ENCODE measurements around the gene KDSR.

KDSR gene, protein sequence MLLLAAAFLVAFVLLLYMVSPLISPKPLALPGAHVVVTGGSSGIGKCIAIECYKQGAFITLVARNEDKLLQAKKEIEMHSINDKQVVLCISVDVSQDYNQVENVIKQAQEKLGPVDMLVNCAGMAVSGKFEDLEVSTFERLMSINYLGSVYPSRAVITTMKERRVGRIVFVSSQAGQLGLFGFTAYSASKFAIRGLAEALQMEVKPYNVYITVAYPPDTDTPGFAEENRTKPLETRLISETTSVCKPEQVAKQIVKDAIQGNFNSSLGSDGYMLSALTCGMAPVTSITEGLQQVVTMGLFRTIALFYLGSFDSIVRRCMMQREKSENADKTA

DNA sequence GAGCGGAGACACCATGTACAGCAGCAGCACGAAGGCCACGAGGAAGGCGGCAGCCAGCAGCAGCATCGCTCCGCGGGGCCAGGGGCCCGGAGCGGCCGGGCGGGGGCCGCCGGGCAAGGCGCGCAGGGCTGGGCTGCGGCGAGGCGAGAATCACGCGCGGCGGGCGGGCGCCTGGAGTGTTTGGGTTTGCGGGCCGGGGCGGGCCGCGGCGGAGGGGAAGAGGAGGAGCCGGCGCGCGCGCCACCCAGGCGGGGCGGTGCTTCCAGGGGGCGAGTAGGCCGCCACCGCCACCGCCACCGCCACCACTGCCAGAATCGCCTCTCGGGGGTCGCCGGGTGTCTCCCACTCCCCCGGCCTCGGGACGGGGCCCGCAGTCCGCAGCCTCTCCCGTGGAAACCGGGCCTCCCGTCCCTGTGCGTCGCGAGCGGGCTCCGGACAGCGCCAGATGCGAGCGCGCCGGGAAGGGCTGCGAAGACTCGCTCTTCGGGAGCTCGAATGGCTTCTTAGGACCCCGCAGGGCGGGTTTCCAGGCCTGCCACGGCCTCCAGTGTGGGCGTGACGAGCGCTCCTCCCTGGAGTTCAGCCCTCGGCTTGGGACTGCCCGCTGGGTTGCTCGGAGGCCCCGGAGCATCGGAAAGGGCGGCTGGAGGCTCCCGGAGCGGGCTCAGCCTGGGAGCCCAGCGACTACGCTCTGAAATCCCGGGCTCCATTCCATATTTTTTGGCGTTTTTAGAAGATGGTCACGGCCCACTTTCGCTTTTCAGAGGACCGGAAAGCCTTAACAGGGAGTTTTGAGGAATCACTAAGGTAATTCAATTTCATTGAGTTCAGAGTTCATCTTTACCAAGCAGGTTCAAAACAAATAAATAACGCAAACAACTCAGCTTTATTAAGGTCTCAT is at the start of gene KDSR:
TSS of gene KDSR (minus strand) at position 154 of the 901 bp plus-strand sequence. CDS start at position 66, 88 bp downstream.
- DNase-seq (ENCODE audit: insufficient read length, low spot score): peak; percentile 85
- FAIRE-seq: no peak

DNA sequence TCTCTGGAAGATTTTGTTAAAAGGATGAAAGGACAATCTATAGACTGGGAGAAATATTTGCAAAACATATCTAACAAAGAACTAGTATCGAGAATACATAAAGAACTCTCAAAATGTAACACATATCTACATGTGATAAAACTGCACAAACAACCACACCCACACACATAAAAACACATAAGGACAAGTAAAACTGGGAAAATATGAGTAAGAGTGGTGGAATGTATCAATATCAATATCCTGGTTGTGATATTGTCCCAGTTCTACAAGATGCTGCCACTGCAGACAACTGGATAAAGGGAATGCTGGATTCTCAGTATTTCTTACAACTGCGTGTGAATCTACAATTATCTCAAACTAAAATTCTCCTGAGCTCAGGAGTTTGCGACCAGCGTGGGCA is 45.9 kb upstream of the KDSR start:
- no peak for DNase-seq (ENCODE audit: insufficient read length, low spot score)
- FAIRE-seq: no peak

DNA sequence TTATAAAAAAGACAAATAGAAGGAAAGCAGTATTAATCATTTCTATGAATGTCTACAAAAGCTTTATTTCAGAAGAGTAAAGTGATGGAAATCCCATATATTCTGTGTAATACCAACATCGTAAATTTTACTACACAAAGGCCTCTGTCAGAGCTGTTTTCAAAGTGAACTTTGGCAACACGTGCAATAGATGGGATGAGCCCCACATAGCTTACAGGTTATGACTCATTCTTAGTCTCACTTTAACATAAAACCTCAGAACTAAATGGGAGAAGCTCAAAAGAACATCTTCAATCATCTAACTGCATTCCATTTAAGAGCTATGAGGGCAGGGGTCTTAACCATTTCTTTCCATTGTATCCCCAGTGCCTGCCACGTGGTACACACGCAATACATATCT is 43.8 kb upstream of the KDSR start:
- DNase-seq (ENCODE audit: insufficient read length, low spot score): peak; percentile 21
- FAIRE-seq: no peak

DNA sequence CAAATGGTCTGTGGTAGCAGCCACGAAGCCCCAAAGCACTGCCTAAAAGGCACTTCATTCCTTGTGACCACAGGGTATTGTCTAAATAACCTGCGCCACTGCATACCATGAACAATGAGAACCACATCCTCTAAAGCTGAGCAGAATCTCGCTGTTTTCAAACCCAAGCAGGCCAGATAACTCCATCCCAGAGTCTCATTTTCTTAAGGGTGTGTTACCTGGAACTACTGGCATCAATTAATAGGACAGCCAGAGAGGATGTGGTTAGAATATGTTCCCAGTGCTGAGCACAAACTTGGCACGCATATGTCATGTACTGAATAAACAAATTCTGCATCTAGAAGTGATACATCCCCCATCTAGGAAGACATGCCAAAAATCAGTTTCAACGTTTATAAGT is 42.3 kb upstream of the KDSR start:
- DNase-seq (ENCODE audit: insufficient read length, low spot score) (no peak), FAIRE-seq (no peak)

DNA sequence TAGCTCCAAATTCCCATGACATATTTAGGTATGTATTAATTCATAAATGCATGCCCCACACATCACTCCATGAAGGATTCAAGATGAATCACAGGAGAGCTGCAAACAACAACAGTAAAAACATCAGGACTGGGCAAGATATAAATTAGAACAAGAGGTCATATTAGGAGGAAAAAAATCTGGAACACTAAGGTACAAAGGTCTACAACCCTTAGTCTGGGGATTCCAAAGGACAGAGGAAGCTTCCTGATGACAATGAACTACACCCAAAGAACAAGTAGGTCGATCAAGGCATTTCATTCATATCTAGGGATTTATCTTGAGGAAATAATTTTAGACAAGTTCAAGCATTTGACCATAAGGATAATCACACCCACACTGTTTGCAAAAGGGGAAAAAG is 40.7 kb upstream of the KDSR start:
- FAIRE-seq (no peak), DNase-seq (ENCODE audit: insufficient read length, low spot score) (no peak)

DNA sequence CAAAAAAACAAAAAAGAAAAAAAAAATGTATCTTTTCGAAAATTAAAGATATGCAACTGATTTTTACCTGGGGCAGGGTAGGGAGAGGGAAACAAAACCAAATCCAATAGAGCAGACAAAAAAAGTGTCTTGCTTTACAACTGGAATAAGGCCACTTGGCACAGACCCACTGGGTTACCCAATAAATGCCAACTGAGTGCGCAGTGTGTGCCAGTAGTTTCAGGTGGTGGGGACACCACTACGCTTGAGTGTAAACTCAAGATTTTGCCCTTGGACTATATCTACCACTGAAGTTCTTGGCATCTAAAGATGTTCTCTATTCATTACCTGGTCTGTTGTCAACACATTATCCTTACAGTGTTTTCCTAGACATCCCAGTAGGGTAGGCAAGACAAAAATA is 39.0 kb upstream of the KDSR start:
- DNase-seq (ENCODE audit: insufficient read length, low spot score) (no peak), FAIRE-seq (no peak)

DNA sequence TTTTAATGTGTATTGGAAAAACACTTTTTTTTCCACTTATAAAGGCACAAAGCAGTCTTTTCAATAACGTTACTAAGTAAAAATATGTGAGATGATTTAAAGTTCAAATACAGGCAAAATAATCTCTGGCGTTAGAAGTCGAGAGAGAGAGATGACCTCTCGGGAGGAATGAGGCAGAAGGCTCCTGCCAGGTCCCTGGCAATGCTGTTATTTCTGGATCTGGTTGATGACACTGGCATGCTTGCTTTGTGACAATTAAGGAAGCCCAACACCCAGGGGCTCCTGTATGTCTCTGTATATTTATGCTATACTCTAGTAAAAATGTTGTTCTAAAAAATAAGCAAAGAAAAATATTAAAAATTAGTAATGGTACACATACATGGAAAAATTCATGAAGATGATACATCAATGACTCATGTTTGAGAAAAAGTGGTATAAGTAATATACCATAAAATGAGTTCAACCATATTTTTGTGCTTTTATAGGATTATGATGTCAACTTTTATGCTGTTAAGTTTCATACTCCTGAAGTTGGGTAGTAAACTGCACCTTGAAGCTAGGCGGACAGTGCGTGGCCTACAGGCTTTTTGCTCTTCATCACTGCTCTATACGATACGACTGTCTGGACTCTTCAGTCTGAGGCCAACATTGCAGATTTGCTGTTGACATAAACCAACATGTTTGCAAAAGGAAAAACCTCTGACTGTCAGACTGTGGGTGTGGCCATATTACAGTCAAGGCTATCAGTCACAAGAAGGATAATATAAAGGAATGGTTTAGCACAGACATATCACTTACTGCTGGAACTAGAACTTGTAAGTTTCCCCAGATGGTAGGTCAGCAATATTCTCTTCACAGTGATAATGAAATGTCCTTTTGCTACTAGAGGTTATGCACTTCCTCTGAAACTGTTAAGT is 35.5 kb upstream of the KDSR start:
- FAIRE-seq: no peak
- DNase-seq (ENCODE audit: insufficient read length, low spot score): no peak

DNA sequence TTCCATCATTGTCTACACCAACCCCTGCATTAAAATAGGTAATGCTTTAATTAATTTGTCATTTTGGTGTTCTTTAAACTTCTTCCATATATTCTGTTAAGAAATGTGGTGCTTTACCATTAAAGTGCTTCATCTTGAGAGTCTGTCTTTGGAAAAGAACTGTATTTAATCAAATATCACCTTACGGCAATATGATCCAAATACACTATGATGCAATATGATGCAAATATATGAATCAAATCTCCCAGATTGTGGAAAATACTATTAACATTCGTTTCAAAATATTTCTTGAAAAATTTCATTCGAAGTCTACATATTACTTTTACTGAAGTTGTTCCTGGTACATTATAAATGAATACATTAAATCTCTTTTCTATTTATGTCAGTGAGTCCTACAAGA is 32.3 kb upstream of the KDSR start:
- DNase-seq (ENCODE audit: insufficient read length, low spot score): no peak
- no peak for FAIRE-seq

DNA sequence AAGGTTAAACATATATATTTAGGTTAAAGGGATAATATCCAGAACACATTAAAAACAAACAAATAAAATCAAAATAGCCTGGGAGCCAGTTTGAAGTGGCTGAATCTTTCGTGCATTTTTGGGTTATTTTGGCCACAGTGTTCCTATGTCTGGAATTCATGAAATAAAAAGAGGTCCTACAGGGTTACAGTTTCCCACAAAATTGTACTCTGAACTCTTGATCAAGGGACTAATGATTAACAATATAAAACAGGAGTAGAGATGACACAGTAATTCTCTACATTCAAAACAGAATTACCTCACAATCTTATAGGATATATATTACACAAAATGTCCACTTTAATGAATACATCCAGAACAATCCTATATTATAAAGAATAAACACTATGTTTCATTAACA is 30.3 kb upstream of the KDSR start:
- DNase-seq (ENCODE audit: insufficient read length, low spot score) (no peak), FAIRE-seq (no peak)

DNA sequence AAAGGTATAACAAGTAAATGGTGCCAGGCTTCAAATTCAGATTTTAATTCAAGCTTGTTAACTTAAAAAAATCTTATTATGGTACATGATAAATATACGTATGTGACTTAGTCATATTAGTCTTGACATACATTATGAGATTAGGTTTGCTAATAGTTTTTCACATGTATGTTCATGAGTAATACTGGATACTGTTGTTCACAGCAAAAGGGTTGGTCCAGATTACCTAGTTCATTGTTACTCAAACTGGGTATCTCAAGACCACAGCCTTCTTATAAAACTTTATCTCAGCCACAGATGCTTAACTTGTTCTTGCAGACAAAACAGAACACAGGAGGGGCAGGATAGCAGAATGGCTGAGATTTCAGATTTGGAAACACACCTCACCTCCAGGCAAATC is 28.5 kb upstream of the KDSR start:
- no peak for FAIRE-seq
- DNase-seq (ENCODE audit: insufficient read length, low spot score): no peak

DNA sequence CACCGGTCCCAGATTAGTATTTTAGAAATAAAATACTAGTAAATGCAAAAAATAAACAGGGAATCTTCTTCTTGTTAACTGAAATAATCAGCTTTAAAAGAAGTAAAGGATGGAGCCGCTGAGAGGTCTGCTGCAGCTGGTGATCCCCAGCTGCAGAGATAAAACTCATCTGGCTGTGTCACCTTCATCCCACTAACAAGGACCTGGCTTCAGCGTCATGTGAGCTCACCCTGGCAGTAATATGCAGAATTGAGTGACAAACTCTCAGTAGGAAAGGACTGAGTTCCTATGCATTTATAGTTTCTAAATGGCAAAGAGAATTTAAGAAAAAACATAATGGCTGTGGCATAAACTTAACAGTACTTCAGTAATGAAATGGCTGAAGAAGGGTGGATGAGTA is 27.9 kb upstream of the KDSR start:
- FAIRE-seq (no peak), DNase-seq (ENCODE audit: insufficient read length, low spot score) (no peak)

DNA sequence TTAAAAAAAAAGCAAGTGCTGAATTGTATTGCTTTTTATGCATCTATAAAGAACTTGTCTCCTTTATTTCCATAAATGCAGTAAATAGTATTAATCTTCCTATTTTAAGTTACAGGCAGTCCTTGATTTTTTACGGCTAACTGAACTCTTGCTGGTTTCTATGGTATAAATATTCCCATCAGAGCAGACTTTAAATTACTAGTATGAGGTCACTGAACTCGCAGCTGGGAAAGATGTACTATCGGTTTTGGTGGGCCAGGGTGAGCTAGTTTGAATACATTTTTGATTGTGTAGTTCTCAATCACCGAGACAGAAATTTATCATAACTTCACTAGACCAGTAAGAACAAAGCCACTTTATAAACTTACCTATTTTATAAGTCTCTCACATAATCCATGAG is 20.9 kb upstream of the KDSR start:
- DNase-seq (ENCODE audit: insufficient read length, low spot score): no peak
- no peak for FAIRE-seq

DNA sequence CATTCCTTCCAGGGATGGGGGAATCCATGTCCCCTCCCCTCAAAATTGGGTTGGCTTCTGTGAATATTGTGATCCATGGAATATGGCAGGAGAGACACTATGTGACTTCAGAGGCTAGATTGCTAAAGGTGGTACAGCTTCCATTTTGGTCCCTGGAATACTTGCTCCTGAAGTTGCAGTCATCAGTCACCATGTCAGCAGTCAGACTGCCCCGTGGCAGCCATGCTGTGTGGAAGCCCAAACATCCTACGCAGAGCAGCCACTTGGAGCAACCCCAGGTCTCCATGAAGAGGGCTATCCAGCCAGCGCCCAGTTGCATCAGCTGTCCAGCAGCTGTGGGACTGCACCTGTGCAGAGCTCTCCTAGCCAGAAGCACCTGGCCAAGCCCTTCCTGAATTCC is 15.8 kb upstream of the KDSR start:
- FAIRE-seq: no peak
- DNase-seq (ENCODE audit: insufficient read length, low spot score): no peak

DNA sequence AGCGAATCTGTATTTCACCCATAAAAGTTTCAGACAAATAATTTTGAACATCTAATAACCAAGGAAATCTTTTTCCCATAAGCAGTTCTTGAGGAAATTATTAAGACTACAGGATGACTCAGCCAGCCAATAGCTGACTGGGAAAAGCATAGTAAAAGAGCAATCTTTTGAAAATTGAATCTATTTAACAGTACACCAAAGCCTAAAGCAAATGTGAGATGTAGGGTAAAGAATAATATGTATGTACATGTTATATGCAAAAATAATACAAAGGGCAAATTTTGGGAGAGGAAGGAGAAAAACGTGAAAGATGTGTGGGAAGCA is 12.6 kb upstream of the KDSR start:
- FAIRE-seq (no peak), DNase-seq (ENCODE audit: insufficient read length, low spot score) (no peak)

DNA sequence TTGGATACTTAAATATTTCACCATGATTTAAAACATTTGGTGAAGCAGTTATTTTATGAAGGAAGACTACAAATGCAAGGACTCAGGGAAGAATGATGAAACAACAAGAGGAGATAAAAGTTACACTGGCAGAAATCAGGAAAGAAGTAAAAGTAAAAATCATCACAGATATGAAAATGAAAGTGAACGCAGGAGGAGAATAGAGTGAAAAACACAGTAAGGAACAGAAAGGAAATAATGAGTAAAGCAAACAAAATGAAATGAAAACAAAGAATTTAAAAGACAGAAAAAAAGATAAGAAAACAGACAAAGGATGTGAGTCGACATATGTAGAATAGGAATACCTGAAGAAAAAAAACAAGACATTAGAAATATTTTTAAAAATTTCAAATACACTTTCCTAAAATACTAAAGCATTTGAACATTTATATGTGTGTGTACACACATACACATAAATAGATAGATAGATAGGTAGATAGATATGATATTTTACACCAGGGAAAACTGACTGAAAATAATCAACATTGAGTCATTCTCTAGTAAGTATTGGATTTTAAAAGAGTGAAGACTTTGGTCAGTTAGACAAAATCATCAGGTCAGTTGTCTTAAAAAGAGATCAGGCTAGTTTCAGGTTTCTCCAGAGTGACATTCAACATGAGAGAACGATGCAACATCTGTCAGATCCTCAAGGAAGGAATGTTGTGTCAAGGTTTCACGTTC is 12.1 kb upstream of the KDSR start:
- no peak for FAIRE-seq
- DNase-seq (ENCODE audit: insufficient read length, low spot score): peak; percentile 2

DNA sequence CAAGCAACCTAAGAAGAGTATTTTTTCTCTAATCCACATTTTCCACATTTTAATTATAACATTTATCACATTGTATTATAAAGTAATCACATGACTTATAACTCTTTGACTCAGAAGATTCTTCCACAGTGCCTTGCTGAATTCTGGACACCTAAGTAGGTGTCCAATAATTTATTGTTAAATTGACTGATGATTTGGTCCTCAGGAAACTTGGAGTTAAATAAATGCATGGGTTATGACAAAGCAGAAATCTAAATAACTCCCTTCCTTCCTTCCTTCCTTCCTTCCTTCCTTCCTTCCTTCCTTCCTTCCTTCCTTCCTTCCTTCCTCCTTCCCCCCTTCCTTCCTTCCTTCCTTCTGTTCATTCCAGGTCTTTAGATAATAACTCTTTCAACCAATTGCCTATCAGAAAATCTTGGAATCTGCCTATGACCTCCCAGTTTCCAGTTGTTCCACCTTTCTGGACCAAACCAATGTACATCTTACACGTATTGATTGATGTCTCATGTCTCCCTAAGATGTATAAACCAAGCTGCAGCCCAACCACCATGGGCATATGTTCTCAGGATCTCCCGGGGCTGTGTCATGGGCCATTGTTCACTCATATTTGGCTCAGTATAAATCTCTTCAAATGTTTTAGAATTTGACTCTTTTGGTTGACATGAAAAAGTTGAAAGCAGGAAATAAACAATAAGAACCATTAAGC is 10.4 kb upstream of the KDSR start:
- no peak for FAIRE-seq

DNA sequence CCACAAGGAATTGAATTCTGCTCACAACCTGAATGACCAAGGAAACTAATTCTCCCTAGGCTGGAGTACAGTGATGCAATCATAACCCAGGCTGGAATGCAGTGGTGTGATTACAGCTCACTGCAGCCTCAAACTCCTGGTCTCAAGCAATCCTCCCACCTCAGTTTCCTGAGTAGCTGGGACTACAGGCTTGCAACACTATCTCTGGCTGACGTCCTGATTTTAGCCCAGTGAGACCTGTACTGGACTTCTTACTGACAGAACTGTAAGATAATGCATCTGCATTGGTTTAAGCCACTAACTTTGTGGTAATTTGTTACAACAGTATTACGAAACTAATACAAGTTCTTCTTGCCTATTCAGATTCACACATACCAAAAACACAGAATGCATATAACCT is 9.5 kb upstream of the KDSR start:
- no peak for DNase-seq (ENCODE audit: insufficient read length, low spot score)
- FAIRE-seq: no peak

More for the DNA sequence above, 10.4 kb upstream of the KDSR start:
- DNase-seq (ENCODE audit: insufficient read length, low spot score): no peak

DNA sequence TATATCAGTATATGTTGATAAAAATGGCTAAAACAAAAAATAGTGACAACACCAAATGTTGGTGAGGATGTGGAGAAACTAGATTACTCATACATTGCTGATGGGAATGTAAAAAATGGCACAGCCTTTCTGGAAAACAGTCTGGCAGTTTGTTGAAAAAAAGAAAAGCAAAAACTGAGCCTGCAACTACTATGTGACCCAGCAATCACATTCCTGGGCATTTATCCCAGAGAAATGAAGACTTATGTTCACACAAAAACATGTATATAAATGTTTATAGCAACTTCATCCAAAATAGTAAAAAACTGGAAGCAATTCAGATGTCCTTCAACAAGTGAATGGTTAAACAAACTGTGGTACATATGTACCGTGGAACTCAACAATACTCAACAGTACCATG is 7.5 kb upstream of the KDSR start:
- no peak for FAIRE-seq
- no peak for DNase-seq (ENCODE audit: insufficient read length, low spot score)

DNA sequence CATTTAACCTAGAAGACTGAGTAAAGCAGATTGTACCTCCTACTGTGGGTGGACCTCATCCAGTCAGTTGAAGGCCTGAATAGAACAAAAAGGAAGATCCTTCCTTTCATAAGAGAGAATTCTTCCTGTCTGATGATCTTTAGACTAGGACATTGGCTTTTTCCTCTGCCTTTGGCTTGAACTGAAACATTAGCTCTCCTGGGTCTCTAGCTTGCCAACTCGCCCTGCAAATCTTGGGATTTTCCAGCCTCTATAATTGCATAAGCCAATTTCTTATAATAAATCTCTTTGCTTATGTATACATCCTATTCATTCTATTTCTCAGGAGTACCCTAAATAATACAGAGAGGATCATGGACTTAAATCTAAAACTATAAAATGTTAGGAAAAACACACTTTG is 6.2 kb upstream of the KDSR start:
- no peak for FAIRE-seq
- no peak for DNase-seq (ENCODE audit: insufficient read length, low spot score)

DNA sequence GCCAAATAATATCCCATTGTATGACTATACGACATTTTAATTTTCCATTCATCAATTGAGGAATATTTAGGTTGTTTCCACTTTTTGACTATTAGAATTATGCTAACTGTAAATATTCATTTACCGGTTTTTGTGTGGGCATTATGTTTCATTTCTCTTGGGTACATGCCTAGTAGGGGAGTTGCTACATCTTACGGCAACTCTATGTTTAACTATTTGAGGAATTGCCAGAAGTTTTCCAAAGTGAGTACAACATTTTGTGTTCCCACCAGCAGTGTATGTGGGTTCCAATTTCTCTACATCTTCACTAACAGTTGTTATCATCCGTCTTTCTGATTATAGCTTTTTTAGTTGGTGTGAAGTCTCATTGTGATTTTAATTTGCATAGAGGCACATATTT is 1.6 kb upstream of the KDSR start:
- DNase-seq (ENCODE audit: insufficient read length, low spot score) (no peak), FAIRE-seq (no peak)
